ENCODE data around the gene TUBA4A.
"Not testable (repeated sequence)": the region's sequence is repeated elsewhere in the genome, so short reads cannot be mapped to it uniquely, and the experiment has no call there.

Gene TUBA4A

GRCh38 chr2:219253753-219254589 is at the start of gene TUBA4A:
Gene TUBA4A (minus strand): TSS chr2:219253918. CDS start chr2:219253858, 60 bp downstream.
- DNase-seq (ENCODE audit: low read depth) = no peak

GRCh38 chr2:219302412-219302968 is 48.8 kb upstream of the TUBA4A start:
- no peak for DNase-seq (ENCODE audit: low read depth)

GRCh38 chr2:219300022-219300421 is 46.3 kb upstream of the TUBA4A start:
- DNase-seq (ENCODE audit: low read depth) = no peak

GRCh38 chr2:219299372-219299760 is 45.6 kb upstream of the TUBA4A start:
- DNase-seq (ENCODE audit: low read depth) = no peak

GRCh38 chr2:219298759-219299371 is 45.1 kb upstream of the TUBA4A start:
- DNase-seq (ENCODE audit: low read depth) = no peak

- DNase-seq (ENCODE audit: low read depth) = no peak
Observed at GRCh38 chr2:219297766-219298456, 44.2 kb upstream of the TUBA4A start.

- DNase-seq (ENCODE audit: low read depth) = no peak
Observed at GRCh38 chr2:219296631-219297391, 43.1 kb upstream of the TUBA4A start.

GRCh38 chr2:219296142-219296541 is 42.4 kb upstream of the TUBA4A start:
- no peak for DNase-seq (ENCODE audit: low read depth)

- DNase-seq (ENCODE audit: low read depth) = no peak
Observed at GRCh38 chr2:219294356-219295351, 40.9 kb upstream of the TUBA4A start.

GRCh38 chr2:219293736-219294231 is 40.1 kb upstream of the TUBA4A start:
- no peak for DNase-seq (ENCODE audit: low read depth)

GRCh38 chr2:219292616-219293015 is 38.9 kb upstream of the TUBA4A start:
- DNase-seq (ENCODE audit: low read depth) = no peak

- DNase-seq (ENCODE audit: low read depth) = no peak
Observed at GRCh38 chr2:219291910-219292490, 38.3 kb upstream of the TUBA4A start.

GRCh38 chr2:219291394-219291793 is 37.7 kb upstream of the TUBA4A start:
- no peak for DNase-seq (ENCODE audit: low read depth)

- DNase-seq (ENCODE audit: low read depth) = no peak
Observed at GRCh38 chr2:219290381-219291171, 36.9 kb upstream of the TUBA4A start.

- DNase-seq (ENCODE audit: low read depth) = no peak
Observed at GRCh38 chr2:219289537-219290361, 36.0 kb upstream of the TUBA4A start.

- no peak for DNase-seq (ENCODE audit: low read depth)
Observed at GRCh38 chr2:219289195-219289536, 35.4 kb upstream of the TUBA4A start.

- DNase-seq (ENCODE audit: low read depth) = no peak
Observed at GRCh38 chr2:219287580-219288265, 34.0 kb upstream of the TUBA4A start.

GRCh38 chr2:219287116-219287440 is 33.4 kb upstream of the TUBA4A start:
- DNase-seq (ENCODE audit: low read depth) = not testable (repeated sequence)
